Activated naive CD4-positive, alpha-beta T cell treated with anti-CD3 and anti-CD28 coated beads, Interleukin-2, amount 50 U/mL, for 24 hours (primary cell): ENCODE results near the gene ACTRT2.

Experiments
- H3K27ac Mint-ChIP-seq: one replicate; pipeline ENCODE4 v1.8.0; 2021; ENCODE audit warnings: mild to moderate bottlenecking, mixed read lengths
- H3K27me3 Mint-ChIP-seq: one replicate; pipeline ENCODE4 v1.8.0; 2021; ENCODE audit warnings: mixed read lengths
- H3K36me3 Mint-ChIP-seq: one replicate; pipeline ENCODE4 v1.8.0; 2021; ENCODE audit warnings: mixed read lengths
- H3K4me1 Mint-ChIP-seq: one replicate; pipeline ENCODE4 v1.8.0; 2021; ENCODE audit warnings: mixed read lengths
- H3K4me3 Mint-ChIP-seq: one replicate; pipeline ENCODE4 v1.8.0; 2021; ENCODE audit warnings: mild to moderate bottlenecking, mixed read lengths
- H3K9me3 Mint-ChIP-seq: one replicate; pipeline ENCODE4 v1.8.0; 2021; ENCODE audit warnings: mixed read lengths

Gene ACTRT2

GRCh38 chr1:3009021-3009420 is 12.2 kb upstream of the ACTRT2 start:
- no peak overlapping the region for H3K27ac Mint-ChIP-seq
- H3K9me3 Mint-ChIP-seq, result peaks cover 12% of the 10 kb centered on the region
- peaks cover 6% of the 10 kb centered on the region for H3K4me1 Mint-ChIP-seq
- no peak overlapping the region for H3K4me3 Mint-ChIP-seq
- H3K36me3 Mint-ChIP-seq, result peaks cover 5% of the 10 kb centered on the region
- peaks cover 9% of the 10 kb centered on the region for H3K27me3 Mint-ChIP-seq

DNA sequence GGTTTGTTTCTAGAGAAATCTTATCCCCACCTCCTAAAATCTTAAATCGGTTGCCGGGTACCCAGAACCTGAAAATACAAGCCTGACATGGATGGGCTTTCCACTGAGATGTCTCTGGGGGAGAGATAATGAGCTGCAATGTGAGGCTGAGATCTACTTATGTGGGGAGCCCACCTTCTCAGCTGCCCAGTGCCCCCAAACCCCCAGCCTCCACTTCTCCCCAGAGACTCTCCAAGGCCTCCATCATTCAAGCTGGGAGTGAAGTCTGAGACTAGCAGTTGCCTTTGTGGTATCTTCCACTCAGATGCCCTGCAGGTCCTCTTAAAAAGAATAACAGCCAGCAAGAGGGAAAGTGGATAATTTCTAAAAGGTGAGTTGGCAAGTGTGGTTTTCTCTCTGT is 11.7 kb upstream of the ACTRT2 start:
- Mint-ChIP-seq H3K27me3 (peaks cover 9% of the 10 kb centered on the region), H3K4me1 (peaks cover 6% of the 10 kb centered on the region), H3K4me3 (no peak overlapping the region), H3K9me3 (peaks cover 12% of the 10 kb centered on the region), H3K27ac (no peak overlapping the region), H3K36me3 (peaks cover 5% of the 10 kb centered on the region)

DNA sequence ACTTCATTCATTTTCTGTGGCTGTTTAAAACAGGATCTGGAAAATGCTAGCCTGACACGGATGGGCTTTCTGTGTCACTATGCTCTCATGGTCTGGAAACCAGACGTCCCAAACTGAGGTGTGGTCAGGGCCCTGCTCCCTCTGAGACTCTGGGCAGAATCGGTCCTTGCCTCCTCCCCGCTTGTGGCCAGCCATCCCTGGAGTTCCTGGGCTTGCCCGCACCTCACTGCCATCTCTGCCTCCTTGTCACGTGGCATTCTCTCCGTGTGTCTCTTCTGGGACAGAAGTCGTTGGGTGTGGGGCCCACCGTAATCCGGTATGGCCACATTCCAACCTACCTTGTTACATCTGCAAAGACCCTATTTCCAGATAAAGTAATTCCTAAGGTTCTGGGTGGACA is 10.1 kb upstream of the ACTRT2 start:
- peaks cover 5% of the 10 kb centered on the region for H3K36me3 Mint-ChIP-seq
- peaks cover 12% of the 10 kb centered on the region for H3K9me3 Mint-ChIP-seq
- H3K27me3 Mint-ChIP-seq, result peaks cover 9% of the 10 kb centered on the region
- no peak overlapping the region for H3K4me3 Mint-ChIP-seq
- no peak overlapping the region for H3K27ac Mint-ChIP-seq
- H3K4me1 Mint-ChIP-seq, result peaks cover 6% of the 10 kb centered on the region

DNA sequence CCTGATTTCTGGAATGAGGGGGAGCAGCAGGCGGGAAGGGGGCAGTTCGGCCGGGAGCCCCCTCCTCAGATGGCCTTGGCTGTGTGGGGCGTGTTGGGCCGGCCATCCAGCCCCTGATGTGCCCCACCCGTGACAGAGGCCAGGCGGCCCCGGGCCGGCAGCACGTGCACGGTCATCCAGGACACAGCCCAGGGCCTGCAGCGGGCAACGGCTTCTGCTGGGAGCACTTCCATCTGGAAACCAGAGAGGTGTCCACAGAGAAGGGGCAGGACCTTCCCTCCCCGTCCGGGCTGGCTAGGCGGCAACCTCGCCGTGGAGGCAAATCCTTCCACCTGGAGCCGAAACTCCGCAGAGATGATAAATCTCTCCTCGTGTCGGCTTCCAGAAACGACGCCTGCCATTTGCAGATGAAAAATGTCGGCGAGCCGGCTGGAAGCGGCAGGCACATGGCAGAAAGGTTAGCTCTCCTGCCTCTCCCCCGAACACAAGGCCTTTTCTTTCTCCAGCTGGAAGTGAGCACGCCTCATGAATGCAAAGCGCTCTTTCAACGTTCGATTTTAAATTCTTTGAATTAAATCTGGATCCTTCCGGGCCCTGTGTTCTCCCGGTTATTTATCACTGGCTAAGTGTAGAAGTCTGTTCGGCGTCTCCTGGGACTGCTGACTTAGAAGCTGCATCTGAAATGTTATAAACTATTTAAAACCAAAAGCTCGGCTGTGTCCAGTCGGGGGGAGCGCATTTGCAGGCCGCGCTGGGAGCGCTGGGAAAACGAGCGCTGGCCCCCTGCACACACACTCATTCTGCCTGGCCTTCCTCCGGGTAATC is 9.4 kb upstream of the ACTRT2 start:
- H3K4me1 Mint-ChIP-seq, result peaks cover 6% of the 10 kb centered on the region

DNA sequence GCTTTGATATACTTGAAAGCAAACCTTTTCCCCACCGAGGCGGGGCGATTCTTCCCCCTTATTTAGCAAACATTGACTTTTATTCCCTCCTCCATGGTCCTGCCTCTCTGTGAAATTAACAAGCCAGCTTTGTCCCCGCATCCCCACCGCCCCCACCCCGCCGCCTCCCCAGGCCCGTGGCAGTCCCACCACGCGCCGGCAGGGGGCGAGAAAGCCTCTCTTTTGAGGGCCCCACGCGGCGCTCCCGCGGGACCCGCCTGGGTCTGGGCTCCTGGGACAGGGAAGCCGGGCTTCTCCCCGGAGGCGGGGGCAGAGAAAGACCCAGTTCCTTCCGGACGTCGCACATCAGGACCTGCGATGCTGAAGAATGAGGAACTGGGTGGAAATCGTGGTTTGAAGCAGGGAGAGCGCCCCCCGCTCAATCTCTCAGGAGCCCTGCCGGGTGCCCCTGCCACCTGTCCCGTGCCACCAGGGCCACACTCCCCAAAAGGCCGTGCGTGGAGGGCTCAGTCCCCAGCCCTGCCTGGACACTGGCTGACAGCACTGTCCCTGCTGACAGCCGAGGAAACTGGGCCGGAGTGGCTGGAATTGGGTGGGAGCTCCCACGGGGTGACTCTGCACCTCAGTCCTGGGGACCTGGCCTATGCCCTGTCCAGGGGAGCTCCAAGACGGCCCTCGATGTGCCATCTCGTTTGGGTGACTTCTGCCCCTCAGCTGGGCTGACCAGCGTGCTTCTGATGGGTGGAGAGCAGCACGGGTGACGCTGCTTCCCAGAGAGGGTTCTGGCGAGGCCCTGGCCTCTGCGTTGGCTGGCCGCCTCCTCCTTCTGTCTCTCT is 8.6 kb upstream of the ACTRT2 start:
- Mint-ChIP-seq H3K4me1 (peaks cover 6% of the 10 kb centered on the region), H3K27me3 (peaks cover 8% of the 10 kb centered on the region), H3K36me3 (no peaks in the 10 kb centered on the region), H3K4me3 (no peak overlapping the region), H3K27ac (no peak overlapping the region), H3K9me3 (peaks cover 4% of the 10 kb centered on the region)

More for the DNA sequence above, 9.4 kb upstream of the ACTRT2 start:
- Mint-ChIP-seq H3K9me3 (peaks cover 6% of the 10 kb centered on the region), H3K36me3 (peaks cover 2% of the 10 kb centered on the region), H3K4me3 (no peak overlapping the region), H3K27ac (no peak overlapping the region), H3K27me3 (peaks cover 8% of the 10 kb centered on the region)

- H3K9me3 Mint-ChIP-seq, result peaks cover 2% of the 10 kb centered on the region
- H3K4me3 Mint-ChIP-seq, result no peak overlapping the region
- peaks cover 8% of the 10 kb centered on the region for H3K27me3 Mint-ChIP-seq
- H3K27ac Mint-ChIP-seq, result no peak overlapping the region
- no peaks in the 10 kb centered on the region for H3K36me3 Mint-ChIP-seq
- H3K4me1 Mint-ChIP-seq, result peaks cover 6% of the 10 kb centered on the region
Measured at GRCh38 chr1:3013371-3014049, 7.8 kb upstream of the ACTRT2 start.

GRCh38 chr1:3014050-3014440 is 7.2 kb upstream of the ACTRT2 start:
- H3K27me3 Mint-ChIP-seq, result peaks cover 7% of the 10 kb centered on the region
- H3K27ac Mint-ChIP-seq, result no peak overlapping the region
- H3K36me3 Mint-ChIP-seq, result no peaks in the 10 kb centered on the region
- H3K4me3 Mint-ChIP-seq, result no peak overlapping the region
- peaks cover 6% of the 10 kb centered on the region for H3K4me1 Mint-ChIP-seq
- no peaks in the 10 kb centered on the region for H3K9me3 Mint-ChIP-seq

DNA sequence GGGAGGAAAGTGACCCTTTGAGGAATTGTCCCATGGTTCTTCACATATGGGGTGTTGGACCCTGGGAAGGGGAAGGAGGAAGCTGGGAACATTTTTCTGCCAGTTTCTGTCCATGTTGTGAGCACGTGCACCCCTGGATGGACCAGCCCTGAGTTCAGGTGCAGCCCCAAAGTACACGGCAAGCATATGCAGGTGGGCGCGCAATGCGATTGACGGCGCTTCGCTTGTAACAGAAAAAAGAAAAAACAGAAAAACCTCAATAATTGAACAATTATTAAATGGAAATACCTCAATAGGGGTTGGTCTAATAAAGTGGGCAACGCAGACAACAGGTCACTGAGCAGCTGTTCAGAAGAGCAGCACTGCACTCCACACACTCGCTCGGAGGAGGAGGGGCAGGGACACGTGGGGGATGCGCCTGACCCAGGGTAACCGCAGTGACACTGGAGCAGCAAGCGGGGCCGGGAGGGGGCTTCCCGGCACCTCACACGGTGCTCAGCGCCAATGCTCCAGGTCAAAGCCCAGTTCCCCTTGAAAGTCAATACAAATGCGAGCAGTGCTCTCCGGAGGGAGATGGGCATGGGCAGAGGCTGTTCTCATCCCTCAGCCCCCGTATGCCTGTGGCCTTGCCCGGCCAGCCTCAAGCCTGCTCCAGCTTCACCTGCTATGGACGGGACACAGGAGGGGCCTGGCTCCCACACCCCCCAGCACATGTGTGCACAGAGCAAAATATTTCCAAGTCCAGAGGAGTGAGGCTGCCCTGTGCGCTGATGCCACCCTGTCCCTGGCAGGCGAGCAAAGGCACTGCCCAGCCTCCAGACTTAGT is 6.6 kb upstream of the ACTRT2 start:
- H3K4me1 Mint-ChIP-seq, result peaks cover 6% of the 10 kb centered on the region

GRCh38 chr1:3015269-3015635 is 6.0 kb upstream of the ACTRT2 start:
- H3K36me3 Mint-ChIP-seq, result no peaks in the 10 kb centered on the region
- no peak overlapping the region for H3K4me3 Mint-ChIP-seq
- H3K27me3 Mint-ChIP-seq, result peaks cover 7% of the 10 kb centered on the region
- H3K27ac Mint-ChIP-seq, result no peak overlapping the region
- H3K9me3 Mint-ChIP-seq, result no peaks in the 10 kb centered on the region
- peaks cover 6% of the 10 kb centered on the region for H3K4me1 Mint-ChIP-seq

More for the DNA sequence above, 6.6 kb upstream of the ACTRT2 start:
- H3K27me3 Mint-ChIP-seq, result peaks cover 7% of the 10 kb centered on the region
- no peaks in the 10 kb centered on the region for H3K9me3 Mint-ChIP-seq
- H3K4me3 Mint-ChIP-seq, result no peak overlapping the region
- no peaks in the 10 kb centered on the region for H3K36me3 Mint-ChIP-seq
- no peak overlapping the region for H3K27ac Mint-ChIP-seq

GRCh38 chr1:3015744-3016143 is 5.5 kb upstream of the ACTRT2 start:
- H3K27me3 Mint-ChIP-seq, result peaks cover 7% of the 10 kb centered on the region
- H3K4me1 Mint-ChIP-seq, result peaks cover 6% of the 10 kb centered on the region
- H3K4me3 Mint-ChIP-seq, result no peak overlapping the region
- no peaks in the 10 kb centered on the region for H3K9me3 Mint-ChIP-seq
- no peak overlapping the region for H3K27ac Mint-ChIP-seq
- no peaks in the 10 kb centered on the region for H3K36me3 Mint-ChIP-seq

DNA sequence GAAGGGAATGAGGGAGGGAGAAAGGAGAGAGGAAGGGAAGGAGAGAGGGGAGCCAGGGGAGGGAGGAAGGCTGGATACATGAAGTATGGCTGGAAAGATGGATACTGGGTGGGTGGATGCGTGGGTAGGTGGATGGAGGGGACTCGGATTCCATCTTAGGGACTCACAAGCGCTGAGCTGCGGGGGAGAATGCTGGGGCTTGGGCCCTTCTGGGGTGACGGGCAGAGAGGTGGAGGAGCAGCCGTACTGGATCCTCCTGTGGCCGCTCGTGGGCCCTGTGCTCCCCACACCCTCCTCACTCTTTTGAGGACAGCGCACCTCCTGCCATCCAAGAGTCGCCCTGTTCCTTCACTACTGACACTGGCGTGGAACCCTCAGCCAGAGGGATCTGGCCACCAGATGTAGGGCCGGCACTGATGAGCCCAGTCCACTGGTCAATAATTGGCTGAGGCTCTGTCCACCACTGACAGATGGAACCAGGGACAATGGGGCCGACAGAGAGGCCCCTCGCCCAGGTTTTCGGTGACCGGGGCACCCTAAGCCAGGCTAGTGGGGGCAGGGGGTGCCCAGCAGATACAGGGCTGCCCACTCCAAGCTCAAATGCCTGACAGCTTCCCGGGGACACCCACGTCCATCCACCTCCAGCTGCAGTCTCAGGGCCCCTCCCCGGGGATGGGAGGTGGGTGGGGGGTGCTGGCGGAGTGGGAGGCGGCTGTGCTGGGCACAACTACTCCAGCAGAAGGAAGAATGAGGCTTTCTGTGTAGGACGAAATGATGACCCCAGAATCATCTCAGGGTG is 4.4 kb upstream of the ACTRT2 start:
- no peaks in the 10 kb centered on the region for H3K9me3 Mint-ChIP-seq
- H3K27ac Mint-ChIP-seq, result no peak overlapping the region

DNA sequence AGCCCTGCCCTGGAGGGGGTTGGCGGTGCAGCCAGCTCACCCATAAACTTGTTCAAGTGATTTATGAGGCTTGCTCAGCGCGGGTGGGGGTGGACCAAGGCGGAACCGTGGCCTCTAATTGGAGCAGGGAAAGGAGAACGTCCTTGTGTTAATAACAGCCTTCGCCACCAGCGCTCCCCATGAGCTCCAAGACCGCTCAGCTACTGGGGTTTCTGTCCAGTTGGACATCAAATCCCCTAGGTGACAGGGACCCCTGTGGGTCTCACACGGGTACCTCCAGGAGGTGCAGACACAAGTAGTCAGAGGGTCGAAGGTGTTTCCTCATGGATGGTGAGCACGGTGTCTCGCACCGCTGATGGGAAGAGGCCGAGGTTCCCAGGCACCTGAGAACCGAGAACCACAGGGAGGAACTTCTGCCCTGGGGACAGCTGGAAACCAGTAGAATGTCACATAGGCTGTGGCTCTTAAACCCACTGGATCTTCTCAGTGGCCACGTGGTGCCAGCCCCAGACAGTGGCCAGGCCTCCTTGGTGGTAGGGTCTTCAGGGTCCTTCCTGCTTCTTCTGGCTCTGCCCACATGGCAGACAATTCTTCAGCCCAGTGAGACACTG is 3.7 kb upstream of the ACTRT2 start:
- no peaks in the 10 kb centered on the region for H3K9me3 Mint-ChIP-seq
- peaks cover 6% of the 10 kb centered on the region for H3K4me1 Mint-ChIP-seq
- H3K27ac Mint-ChIP-seq, result no peak overlapping the region
- no peaks in the 10 kb centered on the region for H3K36me3 Mint-ChIP-seq
- H3K4me3 Mint-ChIP-seq, result no peak overlapping the region
- H3K27me3 Mint-ChIP-seq, result peaks cover 5% of the 10 kb centered on the region

More for the DNA sequence above, 4.4 kb upstream of the ACTRT2 start:
- Mint-ChIP-seq H3K4me3 (no peak overlapping the region), H3K36me3 (no peaks in the 10 kb centered on the region), H3K4me1 (peaks cover 6% of the 10 kb centered on the region), H3K27me3 (peaks cover 5% of the 10 kb centered on the region)

- H3K4me1 Mint-ChIP-seq, result peaks cover 5% of the 10 kb centered on the region
- H3K27me3 Mint-ChIP-seq, result peaks cover 5% of the 10 kb centered on the region
- H3K9me3 Mint-ChIP-seq, result no peaks in the 10 kb centered on the region
- H3K4me3 Mint-ChIP-seq, result no peak overlapping the region
- no peak overlapping the region for H3K27ac Mint-ChIP-seq
- H3K36me3 Mint-ChIP-seq, result no peaks in the 10 kb centered on the region
Measured at GRCh38 chr1:3018051-3018471, 3.2 kb upstream of the ACTRT2 start.

DNA sequence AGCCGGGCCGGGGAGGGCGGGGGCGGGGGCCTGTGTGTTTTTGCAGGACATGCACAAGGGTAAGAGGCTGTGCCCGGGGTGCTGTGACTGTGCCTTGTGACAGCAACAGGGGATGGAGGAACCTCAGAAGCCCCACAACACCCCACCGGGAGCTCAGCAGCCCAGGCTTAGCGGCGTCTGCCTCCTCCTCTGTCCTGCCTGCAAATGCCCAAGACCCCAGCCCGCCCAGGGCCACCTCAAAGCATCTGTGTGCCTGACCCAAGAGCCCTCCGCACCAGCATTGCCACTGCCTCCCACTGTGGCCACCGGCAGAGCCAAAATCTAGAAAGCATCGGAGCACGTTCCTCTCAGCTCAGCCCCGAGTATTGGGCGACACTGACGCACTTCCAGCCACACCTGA is 2.7 kb upstream of the ACTRT2 start:
- no peaks in the 10 kb centered on the region for H3K9me3 Mint-ChIP-seq
- H3K36me3 Mint-ChIP-seq, result no peaks in the 10 kb centered on the region
- H3K27ac Mint-ChIP-seq, result no peak overlapping the region
- H3K4me3 Mint-ChIP-seq, result no peak overlapping the region
- no peaks in the 10 kb centered on the region for H3K4me1 Mint-ChIP-seq
- H3K27me3 Mint-ChIP-seq, result peaks cover 3% of the 10 kb centered on the region
